ENCODE data around the gene CSMD2.

DNA sequence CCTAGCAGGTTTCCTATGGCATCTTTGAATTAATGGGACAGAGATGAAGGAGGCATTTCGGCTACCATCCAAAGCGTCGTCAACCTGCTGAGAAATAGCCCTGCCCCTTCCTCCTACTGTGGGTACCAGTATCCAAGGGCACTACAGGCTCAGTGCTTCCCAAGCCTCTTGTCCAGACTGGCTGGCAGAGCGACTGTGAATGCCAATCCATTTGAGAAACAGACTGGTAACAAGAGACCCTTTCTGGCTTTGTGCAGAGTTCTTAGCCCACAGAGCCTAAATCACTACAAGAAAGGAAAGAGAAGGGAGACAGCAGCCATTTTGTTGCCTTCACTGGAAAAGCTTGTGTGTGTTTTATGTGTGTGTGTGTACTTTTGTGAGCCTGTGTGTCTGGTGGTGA lies 185.7 kb downstream of the CSMD2 start:
- TF ChIP-seq, protein P1, sequence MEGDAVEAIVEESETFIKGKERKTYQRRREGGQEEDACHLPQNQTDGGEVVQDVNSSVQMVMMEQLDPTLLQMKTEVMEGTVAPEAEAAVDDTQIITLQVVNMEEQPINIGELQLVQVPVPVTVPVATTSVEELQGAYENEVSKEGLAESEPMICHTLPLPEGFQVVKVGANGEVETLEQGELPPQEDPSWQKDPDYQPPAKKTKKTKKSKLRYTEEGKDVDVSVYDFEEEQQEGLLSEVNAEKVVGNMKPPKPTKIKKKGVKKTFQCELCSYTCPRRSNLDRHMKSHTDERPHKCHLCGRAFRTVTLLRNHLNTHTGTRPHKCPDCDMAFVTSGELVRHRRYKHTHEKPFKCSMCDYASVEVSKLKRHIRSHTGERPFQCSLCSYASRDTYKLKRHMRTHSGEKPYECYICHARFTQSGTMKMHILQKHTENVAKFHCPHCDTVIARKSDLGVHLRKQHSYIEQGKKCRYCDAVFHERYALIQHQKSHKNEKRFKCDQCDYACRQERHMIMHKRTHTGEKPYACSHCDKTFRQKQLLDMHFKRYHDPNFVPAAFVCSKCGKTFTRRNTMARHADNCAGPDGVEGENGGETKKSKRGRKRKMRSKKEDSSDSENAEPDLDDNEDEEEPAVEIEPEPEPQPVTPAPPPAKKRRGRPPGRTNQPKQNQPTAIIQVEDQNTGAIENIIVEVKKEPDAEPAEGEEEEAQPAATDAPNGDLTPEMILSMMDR (IDR thresholded peaks at IDR 0.05): no peak
- TF ChIP-seq RFX5 (IDR thresholded peaks at IDR 0.05; ENCODE audit: low read length) (no peak), TCF12 (IDR thresholded peaks at IDR 0.05) (no peak), FOXJ3 (CRISPR knock-in tag; IDR thresholded peaks at IDR 0.05) (no peak), CHD2 (IDR thresholded peaks at IDR 0.05; ENCODE audit: low read length, partially characterized antibody) (no peak), YY1 (IDR thresholded peaks at IDR 0.05; ENCODE audit: low read depth) (no peak), RAD21 (IDR thresholded peaks at IDR 0.05; ENCODE audit: low read length) (no peak), JUND (IDR thresholded peaks at IDR 0.05) (no peak), POLR2AphosphoS5 (IDR thresholded peaks at IDR 0.05; ENCODE audit: low read depth, low read length) (no peak), SMC3 (IDR thresholded peaks at IDR 0.05; ENCODE audit: low read depth, low read length) (no peak)
- TF ChIP-seq, protein P2, sequence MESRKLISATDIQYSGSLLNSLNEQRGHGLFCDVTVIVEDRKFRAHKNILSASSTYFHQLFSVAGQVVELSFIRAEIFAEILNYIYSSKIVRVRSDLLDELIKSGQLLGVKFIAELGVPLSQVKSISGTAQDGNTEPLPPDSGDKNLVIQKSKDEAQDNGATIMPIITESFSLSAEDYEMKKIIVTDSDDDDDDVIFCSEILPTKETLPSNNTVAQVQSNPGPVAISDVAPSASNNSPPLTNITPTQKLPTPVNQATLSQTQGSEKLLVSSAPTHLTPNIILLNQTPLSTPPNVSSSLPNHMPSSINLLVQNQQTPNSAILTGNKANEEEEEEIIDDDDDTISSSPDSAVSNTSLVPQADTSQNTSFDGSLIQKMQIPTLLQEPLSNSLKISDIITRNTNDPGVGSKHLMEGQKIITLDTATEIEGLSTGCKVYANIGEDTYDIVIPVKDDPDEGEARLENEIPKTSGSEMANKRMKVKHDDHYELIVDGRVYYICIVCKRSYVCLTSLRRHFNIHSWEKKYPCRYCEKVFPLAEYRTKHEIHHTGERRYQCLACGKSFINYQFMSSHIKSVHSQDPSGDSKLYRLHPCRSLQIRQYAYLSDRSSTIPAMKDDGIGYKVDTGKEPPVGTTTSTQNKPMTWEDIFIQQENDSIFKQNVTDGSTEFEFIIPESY (IDR thresholded peaks at IDR 0.05; ENCODE audit: borderline replicate concordance, low read depth): no peak
